ENCODE measurements around the gene NCOR1. TPM values are rescaled to one million over a fixed set of nuclear protein-coding genes. Genes with fewer than 3 reads are reported as not detected.

Gene NCOR1
- total RNA-seq, 4 donors from 2014 or later, result 136 to 320 (median 177) TPM

GRCh38 chr17:16052486-16052885 is 162.8 kb downstream of the NCOR1 start:
- no peaks in the 10 kb centered on the region for H3K27me3 ChIP-seq
- no peaks in the 10 kb centered on the region for H3K9me3 ChIP-seq
- WGBS, result 27% methylated on average over 1 of the region's 1 CpG
- TF ChIP-seq EP300 (IDR thresholded peaks at IDR 0.05), result no peak
- TF ChIP-seq POLR2AphosphoS5 (IDR thresholded peaks at IDR 0.05), result no peak
- H3K4me3 ChIP-seq, result no peak overlapping the region
- no peak for DNase-seq (ENCODE audit: low spot score in 2 of 2)
- H3K36me3 ChIP-seq, result peaks cover 93% of the 10 kb centered on the region
- H3K4me1 ChIP-seq, result no peaks in the 10 kb centered on the region
- no peak overlapping the region for H3K27ac ChIP-seq

- no peaks in the 10 kb centered on the region for H3K27me3 ChIP-seq
- no peaks in the 10 kb centered on the region for H3K9me3 ChIP-seq
- no peak overlapping the region for H3K4me3 ChIP-seq
- WGBS, result 96% methylated on average over 6 of the region's 6 CpGs
- no peak for TF ChIP-seq POLR2A (IDR thresholded peaks at IDR 0.05)
- TF ChIP-seq EP300 (IDR thresholded peaks at IDR 0.05), result no peak
- TF ChIP-seq CTCF (IDR thresholded peaks at IDR 0.05), result no peak
- TF ChIP-seq POLR2AphosphoS5 (IDR thresholded peaks at IDR 0.05), result no peak
- no peak overlapping the region for H3K27ac ChIP-seq
- peaks cover 88% of the 10 kb centered on the region for H3K36me3 ChIP-seq
- H3K4me1 ChIP-seq, result no peaks in the 10 kb centered on the region
- DNase-seq (ENCODE audit: low spot score in 2 of 2), result no peak
These were observed 164.5 kb downstream of the NCOR1 start for GRCh38 chr17:16050844-16051243.

- WGBS, result 85% methylated on average over 14 of the region's 14 CpGs
- Histone ChIP-seq H3K9me3 (no peaks in the 10 kb centered on the region), H3K27ac (no peak overlapping the region), H3K36me3 (peaks cover 88% of the 10 kb centered on the region), H3K4me1 (no peaks in the 10 kb centered on the region), H3K4me3 (no peak overlapping the region), H3K27me3 (no peaks in the 10 kb centered on the region)
- DNase-seq (ENCODE audit: low spot score in 2 of 2), result no peak
- TF ChIP-seq EP300 (IDR thresholded peaks at IDR 0.05) (no peak), POLR2A (IDR thresholded peaks at IDR 0.05) (no peak), POLR2AphosphoS5 (IDR thresholded peaks at IDR 0.05) (no peak), CTCF (IDR thresholded peaks at IDR 0.05) (no peak)
These were observed 166.4 kb downstream of the NCOR1 start for GRCh38 chr17:16048811-16049449.

- peaks cover 86% of the 10 kb centered on the region for H3K36me3 ChIP-seq
- DNase-seq (ENCODE audit: low spot score in 2 of 2), result no peak
- no peaks in the 10 kb centered on the region for H3K27me3 ChIP-seq
- WGBS, result 94% methylated on average over 3 of the region's 3 CpGs
- H3K27ac ChIP-seq, result no peak overlapping the region
- TF ChIP-seq POLR2AphosphoS5 (IDR thresholded peaks at IDR 0.05), result no peak
- TF ChIP-seq CTCF (IDR thresholded peaks at IDR 0.05), result no peak
- TF ChIP-seq EP300 (IDR thresholded peaks at IDR 0.05), result no peak
- TF ChIP-seq POLR2A (IDR thresholded peaks at IDR 0.05), result no peak
- H3K4me1 ChIP-seq, result no peaks in the 10 kb centered on the region
- H3K9me3 ChIP-seq, result no peaks in the 10 kb centered on the region
- H3K4me3 ChIP-seq, result no peak overlapping the region
These were observed 168.4 kb downstream of the NCOR1 start for GRCh38 chr17:16046966-16047365.

GRCh38 chr17:16044487-16044886 is 170.8 kb downstream of the NCOR1 start:
- no peak for DNase-seq (ENCODE audit: low spot score in 2 of 2)
- H3K36me3 ChIP-seq, result peaks cover 83% of the 10 kb centered on the region
- H3K4me1 ChIP-seq, result no peaks in the 10 kb centered on the region
- no peaks in the 10 kb centered on the region for H3K27me3 ChIP-seq
- H3K4me3 ChIP-seq, result no peak overlapping the region
- H3K27ac ChIP-seq, result no peak overlapping the region
- no peak for TF ChIP-seq EP300 (IDR thresholded peaks at IDR 0.05)
- no peak for TF ChIP-seq POLR2AphosphoS5 (IDR thresholded peaks at IDR 0.05)
- TF ChIP-seq CTCF (IDR thresholded peaks at IDR 0.05), result no peak
- no peaks in the 10 kb centered on the region for H3K9me3 ChIP-seq
- WGBS, result 91% methylated on average over 10 of the region's 10 CpGs
